GM21825 (cell line): ENCODE results near the gene CLEC12A.
"Not testable (repeated sequence)": the region's sequence is repeated elsewhere in the genome, so short reads cannot be mapped to it uniquely, and the experiment has no call there.

ENCODE experiments used
- ATAC-seq: cut with Tn5 transposase; IDR thresholded peaks from one replicate; pipeline ENCODE4 v1.9.1; 2021; ENCODE audit warnings: mild to moderate bottlenecking, moderate library complexity; ENCODE audit not compliant: unreplicated experiment

Gene CLEC12A

GRCh38 chr12:9961901-9962300 is 9.3 kb upstream of the CLEC12A start:
- no peak for ATAC-seq

GRCh38 chr12:9969673-9970072 is 1.5 kb upstream of the CLEC12A start:
- no peak for ATAC-seq

GRCh38 chr12:9973949-9974348 is 2.7 kb downstream of the CLEC12A start:
- ATAC-seq: no peak

- not testable (repeated sequence) for ATAC-seq
Observed at GRCh38 chr12:9974731-9975130, 3.5 kb downstream of the CLEC12A start.

GRCh38 chr12:9975614-9976013 is 4.4 kb downstream of the CLEC12A start:
- ATAC-seq: no peak

GRCh38 chr12:9976626-9977025 is 5.4 kb downstream of the CLEC12A start:
- not testable (repeated sequence) for ATAC-seq

- no peak for ATAC-seq
Observed at GRCh38 chr12:9977916-9978315, 6.7 kb downstream of the CLEC12A start.

GRCh38 chr12:9980126-9980525 is 8.9 kb downstream of the CLEC12A start:
- ATAC-seq: no peak

- ATAC-seq: no peak
Observed at GRCh38 chr12:9991876-9992275, 20.7 kb downstream of the CLEC12A start.

- ATAC-seq: no peak
Observed at GRCh38 chr12:9992296-9992695, 21.1 kb downstream of the CLEC12A start.

- no peak for ATAC-seq
Observed at GRCh38 chr12:9999016-9999415, 27.8 kb downstream of the CLEC12A start, which contains the start of gene CLEC1B. Gene CLEC1B, minus strand, starts transcription at chr12:9999121. Its CDS starts 21 bp downstream, at chr12:9999100.

GRCh38 chr12:10001171-10001776 is 30.1 kb downstream of the CLEC12A start:
- no peak for ATAC-seq

GRCh38 chr12:10012630-10013330 is 41.6 kb downstream of the CLEC12A start:
- no peak for ATAC-seq

- ATAC-seq: no peak
Observed at GRCh38 chr12:10015450-10015849, 44.2 kb downstream of the CLEC12A start.

GRCh38 chr12:10016881-10017280 is 45.7 kb downstream of the CLEC12A start:
- ATAC-seq: no peak

- ATAC-seq: no peak
Observed at GRCh38 chr12:10018386-10018785, 47.2 kb downstream of the CLEC12A start.

GRCh38 chr12:10021342-10021741 is 50.1 kb downstream of the CLEC12A start:
- no peak for ATAC-seq

GRCh38 chr12:10025236-10025635 is 54.0 kb downstream of the CLEC12A start:
- ATAC-seq: no peak

- not testable (repeated sequence) for ATAC-seq
Observed at GRCh38 chr12:10026666-10027065, 55.5 kb downstream of the CLEC12A start.

- ATAC-seq: no peak
Observed at GRCh38 chr12:10027311-10027710, 56.1 kb downstream of the CLEC12A start.

GRCh38 chr12:10027721-10028120 is 56.5 kb downstream of the CLEC12A start:
- ATAC-seq: no peak

GRCh38 chr12:10030446-10030845 is 59.2 kb downstream of the CLEC12A start, which contains the start of gene CLEC9A:
Gene CLEC9A, plus strand, starts transcription at chr12:10030682. Its CDS starts 22,006 bp downstream, at chr12:10052688.
- ATAC-seq: no peak
